ENCODE measurements around the gene DOCK4.

The DOCK4 gene

DNA sequence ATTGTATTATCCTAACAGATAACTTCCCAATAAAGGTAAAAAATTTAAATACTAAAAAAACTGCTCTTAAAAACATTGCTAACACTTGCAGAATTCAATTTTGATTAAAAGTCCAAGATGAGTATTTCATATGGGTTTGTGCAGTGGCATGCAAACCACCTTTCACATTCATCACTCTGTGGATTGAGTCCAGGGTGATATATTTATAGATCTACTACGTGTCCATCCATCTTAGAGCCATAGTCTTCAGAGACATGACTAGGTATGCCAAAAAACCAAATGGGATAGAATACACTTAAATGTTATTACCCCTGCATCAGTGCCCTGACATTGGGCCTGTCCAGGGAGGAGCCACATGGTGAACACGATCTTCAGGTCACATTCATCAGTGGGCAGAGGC, 96.0 kb downstream of the DOCK4 start:
- DNase-seq (ENCODE audit: low read depth in 1 of 2, low spot score in 1 of 2) = no peak
- H3K27me3 ChIP-seq (ENCODE audit: insufficient read depth, poor library complexity, severe bottlenecking) = no peaks in the 10 kb centered on the region
- TF ChIP-seq GABPA (IDR thresholded peaks at IDR 0.05; ENCODE audit: low read depth) = no peak
- TF ChIP-seq, protein P1, sequence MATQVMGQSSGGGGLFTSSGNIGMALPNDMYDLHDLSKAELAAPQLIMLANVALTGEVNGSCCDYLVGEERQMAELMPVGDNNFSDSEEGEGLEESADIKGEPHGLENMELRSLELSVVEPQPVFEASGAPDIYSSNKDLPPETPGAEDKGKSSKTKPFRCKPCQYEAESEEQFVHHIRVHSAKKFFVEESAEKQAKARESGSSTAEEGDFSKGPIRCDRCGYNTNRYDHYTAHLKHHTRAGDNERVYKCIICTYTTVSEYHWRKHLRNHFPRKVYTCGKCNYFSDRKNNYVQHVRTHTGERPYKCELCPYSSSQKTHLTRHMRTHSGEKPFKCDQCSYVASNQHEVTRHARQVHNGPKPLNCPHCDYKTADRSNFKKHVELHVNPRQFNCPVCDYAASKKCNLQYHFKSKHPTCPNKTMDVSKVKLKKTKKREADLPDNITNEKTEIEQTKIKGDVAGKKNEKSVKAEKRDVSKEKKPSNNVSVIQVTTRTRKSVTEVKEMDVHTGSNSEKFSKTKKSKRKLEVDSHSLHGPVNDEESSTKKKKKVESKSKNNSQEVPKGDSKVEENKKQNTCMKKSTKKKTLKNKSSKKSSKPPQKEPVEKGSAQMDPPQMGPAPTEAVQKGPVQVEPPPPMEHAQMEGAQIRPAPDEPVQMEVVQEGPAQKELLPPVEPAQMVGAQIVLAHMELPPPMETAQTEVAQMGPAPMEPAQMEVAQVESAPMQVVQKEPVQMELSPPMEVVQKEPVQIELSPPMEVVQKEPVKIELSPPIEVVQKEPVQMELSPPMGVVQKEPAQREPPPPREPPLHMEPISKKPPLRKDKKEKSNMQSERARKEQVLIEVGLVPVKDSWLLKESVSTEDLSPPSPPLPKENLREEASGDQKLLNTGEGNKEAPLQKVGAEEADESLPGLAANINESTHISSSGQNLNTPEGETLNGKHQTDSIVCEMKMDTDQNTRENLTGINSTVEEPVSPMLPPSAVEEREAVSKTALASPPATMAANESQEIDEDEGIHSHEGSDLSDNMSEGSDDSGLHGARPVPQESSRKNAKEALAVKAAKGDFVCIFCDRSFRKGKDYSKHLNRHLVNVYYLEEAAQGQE (IDR thresholded peaks at IDR 0.05; ENCODE audit: insufficient replicate concordance, low read depth) = no peak
- TF ChIP-seq, protein P2, sequence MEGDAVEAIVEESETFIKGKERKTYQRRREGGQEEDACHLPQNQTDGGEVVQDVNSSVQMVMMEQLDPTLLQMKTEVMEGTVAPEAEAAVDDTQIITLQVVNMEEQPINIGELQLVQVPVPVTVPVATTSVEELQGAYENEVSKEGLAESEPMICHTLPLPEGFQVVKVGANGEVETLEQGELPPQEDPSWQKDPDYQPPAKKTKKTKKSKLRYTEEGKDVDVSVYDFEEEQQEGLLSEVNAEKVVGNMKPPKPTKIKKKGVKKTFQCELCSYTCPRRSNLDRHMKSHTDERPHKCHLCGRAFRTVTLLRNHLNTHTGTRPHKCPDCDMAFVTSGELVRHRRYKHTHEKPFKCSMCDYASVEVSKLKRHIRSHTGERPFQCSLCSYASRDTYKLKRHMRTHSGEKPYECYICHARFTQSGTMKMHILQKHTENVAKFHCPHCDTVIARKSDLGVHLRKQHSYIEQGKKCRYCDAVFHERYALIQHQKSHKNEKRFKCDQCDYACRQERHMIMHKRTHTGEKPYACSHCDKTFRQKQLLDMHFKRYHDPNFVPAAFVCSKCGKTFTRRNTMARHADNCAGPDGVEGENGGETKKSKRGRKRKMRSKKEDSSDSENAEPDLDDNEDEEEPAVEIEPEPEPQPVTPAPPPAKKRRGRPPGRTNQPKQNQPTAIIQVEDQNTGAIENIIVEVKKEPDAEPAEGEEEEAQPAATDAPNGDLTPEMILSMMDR (IDR thresholded peaks at IDR 0.05; ENCODE audit: insufficient read depth, low read length) = no peak
- no peak for TF ChIP-seq SPI1 (IDR thresholded peaks at IDR 0.05; ENCODE audit: borderline replicate concordance, low read depth)
- TF ChIP-seq POLR2AphosphoS5 (IDR thresholded peaks at IDR 0.05; ENCODE audit: low read depth) = no peak
- no peak overlapping the region for H3K4me3 ChIP-seq (replicated peaks; ENCODE audit: insufficient read depth, low read length)
- H3K27ac ChIP-seq (replicated peaks) = no peak overlapping the region

- Histone ChIP-seq H3K4me3 (replicated peaks; ENCODE audit: insufficient read depth, low read length) (no peak overlapping the region), H3K27me3 (ENCODE audit: insufficient read depth, poor library complexity, severe bottlenecking) (no peaks in the 10 kb centered on the region), H3K27ac (replicated peaks) (no peak overlapping the region)
- TF ChIP-seq, protein P2 (IDR thresholded peaks at IDR 0.05; ENCODE audit: insufficient read depth, low read length) = no peak
- no peak for TF ChIP-seq POLR2AphosphoS5 (IDR thresholded peaks at IDR 0.05; ENCODE audit: low read depth)
- DNase-seq (ENCODE audit: low read depth in 1 of 2, low spot score in 1 of 2) = no peak
Observed at GRCh38 chr7:112108981-112109380, 97.2 kb downstream of the DOCK4 start.

GRCh38 chr7:112105584-112106530, 100.3 kb downstream of the DOCK4 start:
- Histone ChIP-seq H3K27ac (replicated peaks) (no peak overlapping the region), H3K27me3 (ENCODE audit: insufficient read depth, poor library complexity, severe bottlenecking) (no peaks in the 10 kb centered on the region), H3K4me3 (replicated peaks; ENCODE audit: insufficient read depth, low read length) (no peak overlapping the region)
- TF ChIP-seq, protein P1 (IDR thresholded peaks at IDR 0.05; ENCODE audit: insufficient replicate concordance, low read depth) = no peak
- no peak for TF ChIP-seq POLR2AphosphoS5 (IDR thresholded peaks at IDR 0.05; ENCODE audit: low read depth)
- no peak for TF ChIP-seq GABPA (IDR thresholded peaks at IDR 0.05; ENCODE audit: low read depth)
- TF ChIP-seq SPI1 (IDR thresholded peaks at IDR 0.05; ENCODE audit: borderline replicate concordance, low read depth) = no peak
- TF ChIP-seq, protein P2 (IDR thresholded peaks at IDR 0.05; ENCODE audit: insufficient read depth, low read length) = no peak
- no peak for DNase-seq (ENCODE audit: low read depth in 1 of 2, low spot score in 1 of 2)
